HEK293T (cell line): ENCODE data around the gene AGTPBP1.
"Not testable (repeated sequence)": the region's sequence is repeated elsewhere in the genome, so short reads cannot be mapped to it uniquely, and the experiment has no call there.

Source experiments
- ARNT ChIP-seq: fragments of 450-650 bp; IDR thresholded peaks from 2 replicates; pipeline ENCODE4 v1.6.1; 2017; ENCODE audit warnings: mild to moderate bottlenecking
- BHLHE40 ChIP-seq: fragments of 450-650 bp; IDR thresholded peaks from 2 replicates; pipeline ENCODE4 v1.6.1; 2016; ENCODE audit warnings: mild to moderate bottlenecking, moderate library complexity, borderline replicate concordance
- FOXA1 ChIP-seq: fragments of 450-650 bp; IDR thresholded peaks from 2 replicates; pipeline ENCODE4 v1.6.1; 2016; ENCODE audit warnings: mild to moderate bottlenecking
- FOXK2 ChIP-seq: fragments of 450-650 bp; IDR thresholded peaks from 2 replicates; pipeline ENCODE4 v1.6.1; 2016; ENCODE audit warnings: mild to moderate bottlenecking
- FOXM1 ChIP-seq: fragments of 450-650 bp; IDR thresholded peaks from 2 replicates; pipeline ENCODE4 v1.6.1; 2017; ENCODE audit warnings: mild to moderate bottlenecking, borderline replicate concordance
- HDGF ChIP-seq: fragments of 450-650 bp; IDR thresholded peaks from 2 replicates; pipeline ENCODE4 v1.6.1; 2017; ENCODE audit warnings: antibody characterized with exemption, borderline replicate concordance
- LEF1 ChIP-seq: fragments of 450-650 bp; IDR thresholded peaks from 2 replicates; pipeline ENCODE4 v1.6.1; 2017; ENCODE audit warnings: mild to moderate bottlenecking, borderline replicate concordance
- SP1 ChIP-seq: fragments of 450-650 bp; IDR thresholded peaks from 2 replicates; pipeline ENCODE4 v1.6.1; 2017
- SUZ12 ChIP-seq: fragments of 450-650 bp; IDR thresholded peaks from 2 replicates; pipeline ENCODE4 v1.6.1; 2016; ENCODE audit warnings: mild to moderate bottlenecking
- ZNF384 ChIP-seq: fragments of 450-650 bp; IDR thresholded peaks from 2 replicates; pipeline ENCODE4 v1.6.1; 2016
- TF ChIP-seq, protein P1 (sequence below): fragments of 450-650 bp; IDR thresholded peaks from 2 replicates; pipeline ENCODE4 v1.6.1; 2016

- TF ChIP-seq FOXK2, FOXM1, SUZ12, HDGF, SP1, FOXA1, ZNF384, LEF1, BHLHE40, ARNT: not testable (repeated sequence)
- TF ChIP-seq, protein P1, sequence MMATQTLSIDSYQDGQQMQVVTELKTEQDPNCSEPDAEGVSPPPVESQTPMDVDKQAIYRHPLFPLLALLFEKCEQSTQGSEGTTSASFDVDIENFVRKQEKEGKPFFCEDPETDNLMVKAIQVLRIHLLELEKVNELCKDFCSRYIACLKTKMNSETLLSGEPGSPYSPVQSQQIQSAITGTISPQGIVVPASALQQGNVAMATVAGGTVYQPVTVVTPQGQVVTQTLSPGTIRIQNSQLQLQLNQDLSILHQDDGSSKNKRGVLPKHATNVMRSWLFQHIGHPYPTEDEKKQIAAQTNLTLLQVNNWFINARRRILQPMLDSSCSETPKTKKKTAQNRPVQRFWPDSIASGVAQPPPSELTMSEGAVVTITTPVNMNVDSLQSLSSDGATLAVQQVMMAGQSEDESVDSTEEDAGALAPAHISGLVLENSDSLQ: not testable (repeated sequence)
These were observed 14.5 kb upstream of the AGTPBP1 start for GRCh38 chr9:85756216-85756615.
